Measurements from ENCODE around the gene ABHD5. TPM values are rescaled to one million over a fixed set of nuclear protein-coding genes. Genes with fewer than 3 reads are reported as not detected.

Gene ABHD5
- total and polyA plus RNA-seq, 10 of the 15 experiments (the other 5 are each of a cell fraction or from before 2014, with no cell fraction given) = 5.5 to 24.4 (median 9.5) TPM

DNA sequence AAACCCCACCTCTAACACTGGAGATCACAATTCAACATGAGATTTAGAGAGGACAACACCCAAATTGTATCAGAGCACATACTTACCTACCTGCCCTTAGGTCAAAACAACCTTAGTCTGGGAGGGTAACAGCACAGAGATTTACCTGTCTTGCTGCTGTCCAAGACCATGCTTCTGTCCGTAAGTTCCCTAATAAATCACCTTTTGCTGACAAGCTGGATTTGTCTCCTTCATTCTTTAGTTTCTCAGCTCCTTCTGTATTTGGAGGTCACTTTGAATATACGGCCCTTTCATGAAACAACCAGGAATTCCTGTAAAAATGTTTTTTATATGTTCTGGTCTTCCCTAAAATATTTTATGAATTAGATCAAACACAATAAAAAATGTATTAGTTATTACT lies 1.6 kb upstream of the ABHD5 start:
- H4K20me1 ChIP-seq (ENCODE audit: control insufficient read depth, insufficient read depth) = no peaks in the 10 kb centered on the region
- H3K9me3 ChIP-seq (replicated peaks; ENCODE audit: control insufficient read depth, insufficient read depth, low read length) = no peaks in the 10 kb centered on the region
- SMC1A ChIA-PET (ENCODE audit: uncharacterized antibody, unreplicated experiment) = interaction anchor here (1.0 kb wide), 1 partner anchor 9 kb away, joined by 3 read pairs; no protein-coding TSS in a partner anchor
- H3K27ac ChIP-seq (ENCODE audit: control insufficient read depth, insufficient read depth) = no peak overlapping the region
- RAD21 ChIA-PET (ENCODE audit: unreplicated experiment) = no interaction called here
- in situ Hi-C loops (cut with MboI) (no loop called here), intact Hi-C loops (cut with micrococcal nuclease; ENCODE audit: unreplicated experiment) (no loop called here)
- FAIRE-seq (no peak), DNase-seq (ENCODE audit: low read depth, low spot score) (no peak), ATAC-seq (no peak)
- H3K27me3 ChIP-seq (replicated peaks in 1 of 2; ENCODE audit: control insufficient read depth in 2 of 2, insufficient read depth in 2 of 2, low read length in 1 of 2) = no peaks in the 10 kb centered on the region
- 96% methylated on average over 2 of the region's 2 CpGs for WGBS (ENCODE audit: insufficient coverage, insufficient replicate concordance, low lambda C conversion rate, missing lambda C conversion rate)
- CTCF ChIA-PET = no interaction called here
- no peak overlapping the region for H2AFZ ChIP-seq (ENCODE audit: control insufficient read depth, low read depth, low read length)
- H3K4me2 ChIP-seq (ENCODE audit: control insufficient read depth, insufficient read depth) = no peak overlapping the region
- H3K36me3 ChIP-seq (ENCODE audit: control insufficient read depth in 2 of 2, insufficient read depth in 2 of 2, low read length in 1 of 2) = no peaks in the 10 kb centered on the region
- peaks cover 5% of the 10 kb centered on the region for H3K79me2 ChIP-seq (ENCODE audit: control insufficient read depth, insufficient read depth, low read length)
- TF ChIP-seq PAX8 (IDR thresholded peaks at IDR 0.05) (no peak), SMARCA5 (IDR thresholded peaks at IDR 0.05) (no peak), JUND (IDR thresholded peaks at IDR 0.05; ENCODE audit: low read depth, low read length) (no peak), BCL11A (IDR thresholded peaks at IDR 0.05; ENCODE audit: low read depth, low read length) (no peak), MXI1 (IDR thresholded peaks at IDR 0.05; ENCODE audit: low read depth, low read length) (no peak), EZH2 (IDR thresholded peaks at IDR 0.05; ENCODE audit: borderline replicate concordance, control insufficient read depth, low read depth, low read length) (no peak), BMI1 (IDR thresholded peaks at IDR 0.05; ENCODE audit: borderline replicate concordance) (no peak), POLR2AphosphoS2 (IDR thresholded peaks at IDR 0.05; ENCODE audit: low read depth, low read length) (no peak), HDGF (IDR thresholded peaks at IDR 0.05) (no peak), BACH1 (IDR thresholded peaks at IDR 0.05; ENCODE audit: borderline replicate concordance) (no peak)
- TF ChIP-seq, protein P1, sequence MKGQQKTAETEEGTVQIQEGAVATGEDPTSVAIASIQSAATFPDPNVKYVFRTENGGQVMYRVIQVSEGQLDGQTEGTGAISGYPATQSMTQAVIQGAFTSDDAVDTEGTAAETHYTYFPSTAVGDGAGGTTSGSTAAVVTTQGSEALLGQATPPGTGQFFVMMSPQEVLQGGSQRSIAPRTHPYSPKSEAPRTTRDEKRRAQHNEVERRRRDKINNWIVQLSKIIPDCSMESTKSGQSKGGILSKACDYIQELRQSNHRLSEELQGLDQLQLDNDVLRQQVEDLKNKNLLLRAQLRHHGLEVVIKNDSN (IDR thresholded peaks at IDR 0.05; ENCODE audit: borderline replicate concordance, extremely low read length, insufficient read depth, low read depth, low read length) = no peak
- POLR2A ChIA-PET = interaction anchor here (2.2 kb wide), 1 partner anchor 67 kb away, joined by 20 read pairs; the partner anchor contains the start of gene ANO10
- H3K4me1 ChIP-seq (ENCODE audit: control insufficient read depth, insufficient read depth, low read length) = 0 out of 2 replicates have a peak, but pooled peaks cover 8% of the 10 kb centered on the region
- no peak overlapping the region for H3K4me3 ChIP-seq
- no TSS peak for BruUV-seq (replicated peaks)
- H3K9ac ChIP-seq (ENCODE audit: control insufficient read depth, insufficient read depth, low read length) = no peak overlapping the region

Measured in GM12878 (cell line).